ENCODE data around the gene BBS2.

- no peak for TF ChIP-seq CTCF (IDR thresholded peaks at IDR 0.05)
- TF ChIP-seq EZH2 (IDR thresholded peaks at IDR 0.05): no peak
Observed at GRCh38 chr16:56512025-56512424, 7.8 kb downstream of the BBS2 start.

All from neural progenitor cell (in vitro differentiated cells).